B cell (primary cell): ENCODE measurements around the gene STYXL1. TPM values are rescaled to one million over a fixed set of nuclear protein-coding genes. Genes with fewer than 3 reads are reported as not detected.

Source experiments
- ATAC-seq: fragments of 200-7000 bp; cut with Tn5 transposase; one replicate; pipeline ENCODE4 v1.10.0; 2021; ENCODE audit warnings: low read depth, mild to moderate bottlenecking, moderate number of reproducible peaks, moderate library complexity
- CTCF ChIA-PET: fragments of 350-600 bp; sonication (Branson Sonifier 250); formaldehyde crosslinking; loops from one replicate; lab custom pipeline; 2021; ENCODE audit warnings: antibody characterized with exemption, inconsistent platforms; lab: Charles Lee
- POLR2A ChIA-PET: fragments of 350-600 bp; sonication (Branson Sonifier 250); formaldehyde crosslinking; loops from one replicate; lab custom pipeline; 2021; ENCODE audit warnings: antibody characterized with exemption; lab: Charles Lee
- DNase-seq: peaks from one replicate; pipeline ENCODE4 v3.0.0; 2013
- H2AFZ ChIP-seq: 2 replicates; pipeline ENCODE4 v1.6.1; 2012; ENCODE audit warnings: mild to moderate bottlenecking, low read depth, low read length; ENCODE audit not compliant: insufficient read depth, poor library complexity, severe bottlenecking
- H3K27ac ChIP-seq, 2 donors: 1 replicate in 1 of 2; 2 replicates in 1 of 2; pipeline ENCODE4 v1.5.1; 2012 to 2013; ENCODE audit warnings: low read length in 2 of 2, mild to moderate bottlenecking in 2 of 2, moderate library complexity in 1 of 2
- H3K27me3 ChIP-seq, 4 experiments: fragments of 200-600 bp in 1 of 4; sonication (generic) in 1 of 4; replicated peaks in 1 of 4; 1 replicate in 2 of 4; 2 replicates in 2 of 4; pipeline versions ENCODE4 v1.6.1 to v1.7.0; 2013 to 2016; ENCODE audit warnings: low read length in 3 of 4, mild to moderate bottlenecking in 2 of 4, mixed read lengths in 1 of 4, moderate library complexity in 1 of 4; ENCODE audit not compliant: insufficient read depth in 4 of 4, control insufficient read depth in 3 of 4; ENCODE audit errors: control extremely low read depth in 1 of 4
- H3K36me3 ChIP-seq, 2 experiments: replicated peaks in 1 of 2; 1 replicate in 1 of 2; 2 replicates in 1 of 2; pipeline versions ENCODE4 v1.6.1 to v1.7.1; 2013; ENCODE audit warnings: low read length in 1 of 2; ENCODE audit not compliant: insufficient read depth in 2 of 2, control insufficient read depth in 1 of 2; ENCODE audit errors: control extremely low read depth in 1 of 2, extremely low read depth in 1 of 2
- H3K4me1 ChIP-seq, 2 donors: fragments of 200-600 bp in 1 of 2; sonication (generic) in 1 of 2; 1 replicate in 1 of 2; 2 replicates in 1 of 2; pipeline versions ENCODE4 v1.5.1 to v1.6.1; 2013 to 2017; ENCODE audit warnings: low read length in 2 of 2; ENCODE audit not compliant: control insufficient read depth in 2 of 2, insufficient read depth in 2 of 2
- H3K4me2 ChIP-seq: replicated peaks from 2 replicates; pipeline ENCODE3; 2012; ENCODE audit warnings: mild to moderate bottlenecking, low read depth, low read length; ENCODE audit not compliant: poor library complexity, severe bottlenecking
- H3K4me3 ChIP-seq, 5 experiments: fragments of 200-600 bp in 1 of 5; sonication (generic) in 1 of 5; 1 replicate in 3 of 5; 2 replicates in 2 of 5; pipeline versions ENCODE4 v1.5.1 to v1.7.0; 2011 to 2016; ENCODE audit warnings: low read length in 4 of 5, mild to moderate bottlenecking in 4 of 5, low read depth in 2 of 5, control low read depth in 1 of 5, moderate library complexity in 1 of 5; ENCODE audit not compliant: insufficient read depth in 1 of 5; ENCODE audit errors: control extremely low read depth in 1 of 5, extremely low read depth in 1 of 5
- H3K79me2 ChIP-seq: fragments of 200-600 bp; sonication (generic); one replicate; pipeline ENCODE4 v1.6.0; 2016; ENCODE audit warnings: low read length; ENCODE audit not compliant: control insufficient read depth, insufficient read depth
- H3K9ac ChIP-seq: fragments of 200-600 bp; sonication (generic); 2 replicates; pipeline ENCODE4 v1.6.1; 2017; ENCODE audit warnings: mild to moderate bottlenecking, low read length, moderate library complexity
- H3K9me3 ChIP-seq, 3 donors: one replicate each; pipeline versions ENCODE4 v1.6.1 to v1.7.1; 2013; ENCODE audit warnings: low read length in 2 of 3; ENCODE audit not compliant: control insufficient read depth in 2 of 3, insufficient read depth in 1 of 3; ENCODE audit errors: control extremely low read depth in 1 of 3
- H4K20me1 ChIP-seq: 2 replicates; pipeline ENCODE4 v1.6.0; 2012; ENCODE audit warnings: mild to moderate bottlenecking, low read length; ENCODE audit not compliant: insufficient read depth, control insufficient read depth, poor library complexity, severe bottlenecking
- H3K27ac Mint-ChIP-seq: one replicate; pipeline ENCODE4 v1.8.0; 2021; ENCODE audit warnings: mixed read lengths
- H3K27me3 Mint-ChIP-seq: one replicate; pipeline ENCODE4 v1.8.0; 2021; ENCODE audit warnings: mixed read lengths
- H3K4me1 Mint-ChIP-seq: one replicate; pipeline ENCODE4 v1.8.0; 2021; ENCODE audit warnings: mixed read lengths
- H3K4me3 Mint-ChIP-seq: one replicate; pipeline ENCODE4 v1.8.0; 2021; ENCODE audit warnings: mixed read lengths
- H3K9me3 Mint-ChIP-seq: one replicate; pipeline ENCODE4 v1.8.0; 2022; ENCODE audit warnings: mixed read lengths; ENCODE audit not compliant: insufficient read depth
- CTCF ChIP-seq: fragments of 200-600 bp; IDR thresholded peaks from one replicate; pipeline ENCODE4 v1.8.0; 2022; ENCODE audit warnings: antibody characterized with exemption, mild to moderate bottlenecking
- EZH2 ChIP-seq: IDR thresholded peaks from 2 replicates; pipeline ENCODE4 v1.6.1; 2012; ENCODE audit warnings: borderline replicate concordance, low read depth, mild to moderate bottlenecking, moderate library complexity, low read length; ENCODE audit not compliant: insufficient read depth, poor library complexity, severe bottlenecking
- WGBS: methylation state at CpG from one replicate; pipeline ENCODE4 v1.1.5; 2013; ENCODE audit warnings: missing lambda C conversion rate; ENCODE audit not compliant: insufficient coverage; 5-methylcytosine and 5-hydroxymethylcytosine counted together
- intact Hi-C: fragments of 100-400 bp; cut with micrococcal nuclease; formaldehyde crosslinking; loops from one replicate; pipeline ENCODE4 v1.10.0; 2022
- polyA plus RNA-seq: library from polyadenylated mRNA; depleted of rRNA; stranded (reverse); fragments of >200 nt; gene quantifications from 2 replicates; pipeline ENCODE4 v1.2.3, GENCODE V29; 2012
- total RNA-seq, 2 donors: library from RNA; stranded (reverse); fragments of 120-200 nt in 1 of 2; gene quantifications; 1 replicate in 1 of 2; 2 replicates in 1 of 2; pipeline versions ENCODE4 v1.2.3 to v1.2.4, GENCODE V29; 2013 to 2022

Gene STYXL1
- total and polyA plus RNA-seq, 2 donors (not counting 1 experiment from before 2014, with no cell fraction given) = 15.2 to 29.3 TPM

DNA sequence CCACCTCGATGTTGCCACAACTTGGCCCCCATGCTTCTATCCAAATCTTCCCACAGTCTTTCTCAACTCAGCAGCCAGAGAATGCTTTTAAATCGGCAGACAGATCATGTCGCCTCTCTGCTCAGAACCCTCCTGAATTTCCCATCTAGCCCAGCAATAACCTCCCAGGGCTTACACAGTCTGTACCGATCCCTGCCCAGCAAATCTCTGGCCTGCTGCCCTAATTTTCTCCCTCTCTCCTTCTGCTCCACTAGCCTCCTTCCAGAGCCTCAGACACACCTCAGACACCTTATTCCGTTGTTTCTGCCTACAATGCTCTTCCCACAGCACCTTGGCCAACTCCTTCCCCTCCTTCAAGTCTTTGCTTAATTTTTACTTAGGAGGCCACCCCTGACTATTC is 32.4 kb upstream of the STYXL1 start:
- H3K27me3 ChIP-seq = no peaks in the 10 kb centered on the region
- H3K27me3 Mint-ChIP-seq = peaks cover 25% of the 10 kb centered on the region
- no peaks in the 10 kb centered on the region for H3K4me1 Mint-ChIP-seq
- no peak overlapping the region for H3K4me2 ChIP-seq
- no peak overlapping the region for H3K27ac Mint-ChIP-seq
- ChIA-PET CTCF (no interaction called here), POLR2A (no interaction called here)
- H3K36me3 ChIP-seq = no peaks in the 10 kb centered on the region
- no peak overlapping the region for H3K9ac ChIP-seq
- H3K4me3 Mint-ChIP-seq = no peak overlapping the region
- H4K20me1 ChIP-seq = no peaks in the 10 kb centered on the region
- H3K79me2 ChIP-seq = no peaks in the 10 kb centered on the region
- no peak overlapping the region for H3K27ac ChIP-seq
- intact Hi-C loops = no loop called here
- H3K9me3 ChIP-seq = peaks cover 0 to 2% (median 1%) of the 10 kb centered on the region in 3 donors
- DNase-seq (no peak), ATAC-seq (no peak)
- WGBS = 92% methylated on average over 5 of the region's 5 CpGs
- H3K4me3 ChIP-seq = no peak overlapping the region
- no peaks in the 10 kb centered on the region for H3K9me3 Mint-ChIP-seq
- no peak for TF ChIP-seq CTCF
- TF ChIP-seq EZH2 = no peak
- no peak overlapping the region for H2AFZ ChIP-seq
- no peaks in the 10 kb centered on the region for H3K4me1 ChIP-seq

DNA sequence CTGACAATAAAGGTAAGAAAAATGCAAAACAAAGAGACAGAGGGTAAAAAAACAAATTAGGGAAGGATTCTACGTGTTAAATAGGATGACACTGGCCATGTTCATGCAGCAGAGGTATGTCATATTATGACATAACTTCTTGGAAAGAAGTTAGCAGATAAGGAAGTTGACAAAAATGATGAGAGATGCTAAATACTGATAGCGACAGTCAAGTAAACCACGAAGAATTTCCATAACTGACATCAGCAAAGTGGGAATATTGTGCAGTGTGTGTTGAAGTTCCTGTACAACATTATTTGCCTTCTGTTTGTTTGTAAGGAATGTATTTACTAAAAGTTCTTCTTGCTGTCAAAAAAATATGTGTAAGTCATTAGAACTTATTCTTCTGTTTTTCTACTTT is 29.6 kb upstream of the STYXL1 start:
- Histone ChIP-seq H3K9me3 (peaks cover 0 to 23% (median 5%) of the 10 kb centered on the region in 3 donors), H3K27ac (no peak overlapping the region), H3K4me2 (no peak overlapping the region), H4K20me1 (no peaks in the 10 kb centered on the region), H3K27me3 (no peaks in the 10 kb centered on the region), H2AFZ (no peak overlapping the region), H3K9ac (no peak overlapping the region), H3K79me2 (no peaks in the 10 kb centered on the region), H3K4me1 (no peaks in the 10 kb centered on the region), H3K36me3 (no peaks in the 10 kb centered on the region), H3K4me3 (no peak overlapping the region)
- Mint-ChIP-seq H3K4me1 (no peaks in the 10 kb centered on the region), H3K9me3 (no peaks in the 10 kb centered on the region), H3K4me3 (no peak overlapping the region), H3K27ac (no peak overlapping the region), H3K27me3 (peaks cover 17% of the 10 kb centered on the region)
- ChIA-PET POLR2A (no interaction called here), CTCF (no interaction called here)
- ATAC-seq = no peak
- no peak for TF ChIP-seq EZH2
- no peak for TF ChIP-seq CTCF
- intact Hi-C loops = no loop called here
- DNase-seq = no peak
- 60% methylated on average over 1 of the region's 3 CpGs for WGBS
